Ascending aorta (tissue), 2 donors: ENCODE measurements around the gene PPP2R2D. TPM values are rescaled to one million over a fixed set of nuclear protein-coding genes. Genes with fewer than 3 reads are reported as not detected.

Experiments
- DNase-seq, 2 donors: peaks; one replicate each; pipeline ENCODE4 v3.0.0-alpha.2; 2019; ENCODE audit warnings: low spot score in 2 of 2
- H3K27ac ChIP-seq, 2 donors: fragments of 200-600 bp; sonication (generic); one replicate each; pipeline ENCODE4 v1.5.1; 2016 to 2017; ENCODE audit warnings: mild to moderate bottlenecking in 1 of 2
- H3K27me3 ChIP-seq: fragments of 200-600 bp; sonication (generic); one replicate; pipeline ENCODE4 v1.5.1; 2017
- H3K36me3 ChIP-seq, 2 donors: fragments of 200-600 bp; sonication (generic); one replicate each; pipeline ENCODE4 v1.5.1; 2016
- H3K4me1 ChIP-seq, 2 donors: fragments of 200-600 bp; sonication (generic); one replicate each; pipeline ENCODE4 v1.5.1; 2016 to 2017; ENCODE audit warnings: mild to moderate bottlenecking in 1 of 2
- H3K4me3 ChIP-seq, 2 donors: fragments of 200-600 bp; sonication (generic); one replicate each; pipeline ENCODE4 v1.5.1; 2016 to 2017; ENCODE audit warnings: mild to moderate bottlenecking in 1 of 2
- H3K9me3 ChIP-seq, 2 donors: fragments of 200-600 bp; sonication (generic); one replicate each; pipeline ENCODE4 v1.5.1; 2016
- CTCF ChIP-seq, 3 experiments: fragments of 200-600 bp in 2 of 3; fragments of 450-650 bp in 1 of 3; sonication (generic) in 2 of 3; IDR thresholded peaks; one replicate each; pipeline ENCODE4 v1.5.1; 2016 to 2019; ENCODE audit warnings: antibody characterized with exemption in 3 of 3, mild to moderate bottlenecking in 1 of 3, moderate library complexity in 1 of 3
- intact Hi-C: fragments of 100-400 bp; cut with DNase I; formaldehyde crosslinking; loops from one replicate; pipeline ENCODE4 v1.15.1; 2023
- total RNA-seq: library from RNA; depleted of rRNA; stranded (reverse); fragments of >200 nt; gene quantifications from one replicate; pipeline ENCODE4 v1.1.0, GENCODE V29; 2016

Gene PPP2R2D
- total RNA-seq, 1 donor from 2014 or later = 11.8 TPM

GRCh38 chr10:131935260-131935659 is 34.5 kb downstream of the PPP2R2D start:
- DNase-seq = peak in 1 of 2 donors; percentile 33
- Histone ChIP-seq H3K4me3 (no peak overlapping the region), H3K27me3 (no peaks in the 10 kb centered on the region), H3K27ac (no peak overlapping the region), H3K9me3 (no peaks in the 10 kb centered on the region), H3K36me3 (peaks cover 18 to 32% of the 10 kb centered on the region in 2 donors), H3K4me1 (peaks cover 10 to 22% of the 10 kb centered on the region in 2 donors)
- no peak for TF ChIP-seq CTCF (IDR thresholded peaks at IDR 0.05)
- intact Hi-C loops = no loop called here

GRCh38 chr10:131936294-131936693 is 35.5 kb downstream of the PPP2R2D start:
- no peaks in the 10 kb centered on the region for H3K27me3 ChIP-seq
- no peak overlapping the region for H3K27ac ChIP-seq
- peaks cover 4 to 14% of the 10 kb centered on the region in 2 donors for H3K4me1 ChIP-seq
- intact Hi-C loops = loop anchor here (2.0 kb wide), 1 partner anchor 49 kb away; no protein-coding TSS in a partner anchor
- no peak for TF ChIP-seq CTCF (IDR thresholded peaks at IDR 0.05)
- no peak for DNase-seq
- H3K4me3 ChIP-seq = no peak overlapping the region
- no peaks in the 10 kb centered on the region for H3K9me3 ChIP-seq
- peaks cover 24 to 43% of the 10 kb centered on the region in 2 donors for H3K36me3 ChIP-seq

- Histone ChIP-seq H3K27ac (no peak overlapping the region), H3K27me3 (no peaks in the 10 kb centered on the region), H3K4me1 (peaks cover 4 to 14% of the 10 kb centered on the region in 2 donors), H3K4me3 (no peak overlapping the region), H3K9me3 (no peaks in the 10 kb centered on the region), H3K36me3 (peaks cover 24 to 47% of the 10 kb centered on the region in 2 donors)
- intact Hi-C loops = loop anchor here (2.0 kb wide), 1 partner anchor 48 kb away; no protein-coding TSS in a partner anchor
- TF ChIP-seq CTCF (IDR thresholded peaks at IDR 0.05) = no peak
- peak in 1 of 2 donors; percentile 13 for DNase-seq
Observed at GRCh38 chr10:131936736-131937135, 35.9 kb downstream of the PPP2R2D start.

- Histone ChIP-seq H3K27ac (no peak overlapping the region), H3K4me1 (peaks cover 0 to 3% of the 10 kb centered on the region in 2 donors), H3K36me3 (peaks cover 24 to 50% of the 10 kb centered on the region in 2 donors), H3K4me3 (no peak overlapping the region), H3K27me3 (no peaks in the 10 kb centered on the region), H3K9me3 (no peaks in the 10 kb centered on the region)
- TF ChIP-seq CTCF (IDR thresholded peaks at IDR 0.05) = no peak
- DNase-seq = peak in 1 of 2 donors; percentile 42
- intact Hi-C loops = loop anchor here (2.0 kb wide), 1 partner anchor 47 kb away; no protein-coding TSS in a partner anchor
Observed at GRCh38 chr10:131937836-131938235, 37.0 kb downstream of the PPP2R2D start.

- Histone ChIP-seq H3K9me3 (no peaks in the 10 kb centered on the region), H3K4me1 (no peaks in the 10 kb centered on the region), H3K27me3 (no peaks in the 10 kb centered on the region), H3K27ac (no peak overlapping the region), H3K4me3 (no peak overlapping the region), H3K36me3 (peaks cover 24 to 57% of the 10 kb centered on the region in 2 donors)
- no peak for TF ChIP-seq CTCF (IDR thresholded peaks at IDR 0.05)
- intact Hi-C loops = no loop called here
- DNase-seq = no peak
Observed at GRCh38 chr10:131938681-131939080, 37.9 kb downstream of the PPP2R2D start.

GRCh38 chr10:131942455-131942854 is 41.6 kb downstream of the PPP2R2D start:
- Histone ChIP-seq H3K4me3 (no peak overlapping the region), H3K36me3 (peaks cover 21 to 48% of the 10 kb centered on the region in 2 donors), H3K27ac (no peak overlapping the region), H3K27me3 (no peaks in the 10 kb centered on the region), H3K9me3 (no peaks in the 10 kb centered on the region), H3K4me1 (peaks cover 4 to 20% of the 10 kb centered on the region in 2 donors)
- intact Hi-C loops = no loop called here
- no peak for TF ChIP-seq CTCF (IDR thresholded peaks at IDR 0.05)
- DNase-seq = no peak
